Keratinocyte (primary cell): ENCODE measurements around the gene IFT122. TPM values are rescaled to one million over a fixed set of nuclear protein-coding genes. Genes with fewer than 3 reads are reported as not detected.

Experiments used
- DNase-seq: peaks from one replicate; pipeline ENCODE4 v3.0.0-alpha.2; 2011; ENCODE audit warnings: low read depth, missing footprints, low spot score
- FAIRE-seq: peaks from 2 replicates; lab custom pipeline; 2011; peaks lifted over from hg19 to GRCh38; lab: Jason Lieb, UNC
- H2AFZ ChIP-seq: 2 replicates; pipeline ENCODE4 v1.6.0; 2012; ENCODE audit warnings: low read length, control low read depth, inconsistent platforms; ENCODE audit not compliant: control insufficient read depth
- H3K27ac ChIP-seq: 2 replicates; pipeline ENCODE4 v1.5.1; 2011; ENCODE audit warnings: low read length; ENCODE audit not compliant: control insufficient read depth, insufficient read depth
- H3K27me3 ChIP-seq: 3 replicates; pipeline ENCODE4 v1.6.0; 2011; ENCODE audit warnings: low read length; ENCODE audit not compliant: control insufficient read depth, insufficient read depth; ENCODE audit errors: extremely low read depth
- H3K36me3 ChIP-seq, 2 experiments: 2 replicates in 1 of 2; 3 replicates in 1 of 2; pipeline ENCODE4 v1.5.1; 2011; ENCODE audit warnings: low read length in 2 of 2, mild to moderate bottlenecking in 1 of 2; ENCODE audit not compliant: control insufficient read depth in 2 of 2, insufficient read depth in 2 of 2; ENCODE audit errors: extremely low read depth in 1 of 2
- H3K4me1 ChIP-seq: 3 replicates; pipeline ENCODE4 v1.5.1; 2011; ENCODE audit warnings: low read length; ENCODE audit not compliant: control insufficient read depth, insufficient read depth; ENCODE audit errors: extremely low read depth
- H3K4me2 ChIP-seq: 3 replicates; pipeline ENCODE4 v1.6.0; 2011; ENCODE audit warnings: low read depth, low read length; ENCODE audit not compliant: control insufficient read depth, insufficient read depth; ENCODE audit errors: extremely low read depth
- H3K4me3 ChIP-seq, 3 experiments: fragments of 200-600 bp in 1 of 3; sonication (generic) in 1 of 3; 2 replicates in 2 of 3; 3 replicates in 1 of 3; pipeline ENCODE4 v1.5.1; 2011 to 2016; ENCODE audit warnings: low read length in 3 of 3, mild to moderate bottlenecking in 3 of 3, control low read depth in 2 of 3, inconsistent platforms in 1 of 3, low read depth in 1 of 3, mixed read lengths in 1 of 3, mixed run types in 1 of 3, moderate library complexity in 1 of 3; ENCODE audit not compliant: control insufficient read depth in 2 of 3, insufficient read depth in 2 of 3; ENCODE audit errors: extremely low read depth in 1 of 3
- H3K79me2 ChIP-seq: 2 replicates; pipeline ENCODE4 v1.6.0; 2012; ENCODE audit warnings: low read length; ENCODE audit not compliant: control insufficient read depth, insufficient read depth
- H3K9ac ChIP-seq: 3 replicates; pipeline ENCODE4 v1.6.0; 2011; ENCODE audit warnings: low read length; ENCODE audit not compliant: control insufficient read depth, insufficient read depth; ENCODE audit errors: extremely low read depth
- H3K9me1 ChIP-seq: 3 replicates; pipeline ENCODE4 v1.6.0; 2011; ENCODE audit warnings: low read length; ENCODE audit not compliant: control insufficient read depth, insufficient read depth; ENCODE audit errors: extremely low read depth
- H3K9me3 ChIP-seq: 2 replicates; pipeline ENCODE4 v1.5.1; 2012; ENCODE audit warnings: low read depth, low read length; ENCODE audit not compliant: control insufficient read depth
- H4K20me1 ChIP-seq: 3 replicates; pipeline ENCODE4 v1.6.0; 2011; ENCODE audit warnings: low read length; ENCODE audit not compliant: control insufficient read depth, insufficient read depth; ENCODE audit errors: extremely low read depth
- EZH2 ChIP-seq: IDR thresholded peaks from one replicate; pipeline ENCODE4 v1.6.1; 2012; ENCODE audit warnings: inconsistent platforms, mild to moderate bottlenecking, low read length, moderate library complexity
- dilution Hi-C: fragments of 300-500 bp; cut with MboI; formaldehyde crosslinking; loops from one replicate; pipeline ENCODE4 v1.7.0; 2020; ENCODE audit warnings: low sequenced_read_pairs; ENCODE audit not compliant: extremely low pct_ligation_motif_present
- polyA plus RNA-seq, 5 experiments: library from polyadenylated mRNA; depleted of rRNA in 3 of 5; stranded (reverse) in 3 of 5; stranded (forward) in 1 of 5; unstranded in 1 of 5; fragments of >200 nt; gene quantifications; 1 replicate in 1 of 5; 2 replicates in 3 of 5; 3 replicates in 1 of 5; pipeline versions ENCODE4 v1.2.1 to v1.2.3, GENCODE V29; 2011 to 2012; ENCODE audit warnings: missing spikeins in 2 of 5, low read depth in 1 of 5, low replicate concordance in 1 of 5
- TF ChIP-seq, protein P1 (sequence below), 3 experiments: IDR thresholded peaks in 1 of 3; conservative IDR thresholded peaks in 1 of 3; optimal IDR thresholded peaks in 1 of 3; 2 replicates in 2 of 3; 3 replicates in 1 of 3; pipeline versions ENCODE3 to v1.5.1; 2011; ENCODE audit warnings: low read length in 3 of 3, mild to moderate bottlenecking in 3 of 3, moderate library complexity in 2 of 3, control low read depth in 1 of 3, inconsistent platforms in 1 of 3; ENCODE audit not compliant: insufficient read depth in 2 of 3; ENCODE audit errors: extremely low read depth in 1 of 3

Gene IFT122
- polyA plus RNA-seq, 1 donor (not counting 4 experiments of a cell fraction or from before 2014, with no cell fraction given) = 7.1 TPM

DNA sequence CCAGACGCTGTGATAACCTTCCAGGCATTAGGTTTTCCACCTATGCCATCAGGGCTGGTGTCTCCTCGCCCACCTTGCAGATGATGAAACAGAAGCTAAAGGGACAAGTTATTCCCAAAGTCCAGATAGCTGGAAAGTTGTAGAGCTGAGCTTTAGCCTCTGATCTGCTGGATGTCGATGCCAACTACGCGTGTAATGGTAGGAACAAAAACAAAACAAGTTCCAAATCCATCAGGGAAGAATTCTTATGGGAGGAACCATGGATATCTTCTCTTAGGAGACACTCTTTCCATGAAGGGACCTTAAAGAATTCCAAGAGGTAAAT is 60.3 kb downstream of the IFT122 start:
- H3K9ac ChIP-seq = no peak overlapping the region
- TF ChIP-seq, protein P1, sequence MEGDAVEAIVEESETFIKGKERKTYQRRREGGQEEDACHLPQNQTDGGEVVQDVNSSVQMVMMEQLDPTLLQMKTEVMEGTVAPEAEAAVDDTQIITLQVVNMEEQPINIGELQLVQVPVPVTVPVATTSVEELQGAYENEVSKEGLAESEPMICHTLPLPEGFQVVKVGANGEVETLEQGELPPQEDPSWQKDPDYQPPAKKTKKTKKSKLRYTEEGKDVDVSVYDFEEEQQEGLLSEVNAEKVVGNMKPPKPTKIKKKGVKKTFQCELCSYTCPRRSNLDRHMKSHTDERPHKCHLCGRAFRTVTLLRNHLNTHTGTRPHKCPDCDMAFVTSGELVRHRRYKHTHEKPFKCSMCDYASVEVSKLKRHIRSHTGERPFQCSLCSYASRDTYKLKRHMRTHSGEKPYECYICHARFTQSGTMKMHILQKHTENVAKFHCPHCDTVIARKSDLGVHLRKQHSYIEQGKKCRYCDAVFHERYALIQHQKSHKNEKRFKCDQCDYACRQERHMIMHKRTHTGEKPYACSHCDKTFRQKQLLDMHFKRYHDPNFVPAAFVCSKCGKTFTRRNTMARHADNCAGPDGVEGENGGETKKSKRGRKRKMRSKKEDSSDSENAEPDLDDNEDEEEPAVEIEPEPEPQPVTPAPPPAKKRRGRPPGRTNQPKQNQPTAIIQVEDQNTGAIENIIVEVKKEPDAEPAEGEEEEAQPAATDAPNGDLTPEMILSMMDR (optimal IDR thresholded peaks at IDR 0.05 in 1 of 3, IDR thresholded peaks at IDR 0.05 in 1 of 3, conservative IDR thresholded peaks at IDR 0.05 in 1 of 3; ENCODE audit: extremely low read depth in 1 of 3, insufficient read depth in 2 of 3, low read length in 3 of 3) = no peak
- TF ChIP-seq EZH2 = no peak
- H3K27ac ChIP-seq = no peak overlapping the region
- no peaks in the 10 kb centered on the region for H3K27me3 ChIP-seq
- no peak overlapping the region for H3K4me2 ChIP-seq
- no peaks in the 10 kb centered on the region for H3K4me1 ChIP-seq
- no peaks in the 10 kb centered on the region for H4K20me1 ChIP-seq
- H3K4me3 ChIP-seq = no peak overlapping the region
- H3K79me2 ChIP-seq = no peaks in the 10 kb centered on the region
- H3K36me3 ChIP-seq = peaks cover 0 to 1% of the 10 kb centered on the region in 2 experiments
- H3K9me3 ChIP-seq = no peaks in the 10 kb centered on the region
- DNase-seq (no peak), FAIRE-seq (no peak)
- H2AFZ ChIP-seq = no peak overlapping the region
- no peaks in the 10 kb centered on the region for H3K9me1 ChIP-seq
- dilution Hi-C loops = no loop called here

DNA sequence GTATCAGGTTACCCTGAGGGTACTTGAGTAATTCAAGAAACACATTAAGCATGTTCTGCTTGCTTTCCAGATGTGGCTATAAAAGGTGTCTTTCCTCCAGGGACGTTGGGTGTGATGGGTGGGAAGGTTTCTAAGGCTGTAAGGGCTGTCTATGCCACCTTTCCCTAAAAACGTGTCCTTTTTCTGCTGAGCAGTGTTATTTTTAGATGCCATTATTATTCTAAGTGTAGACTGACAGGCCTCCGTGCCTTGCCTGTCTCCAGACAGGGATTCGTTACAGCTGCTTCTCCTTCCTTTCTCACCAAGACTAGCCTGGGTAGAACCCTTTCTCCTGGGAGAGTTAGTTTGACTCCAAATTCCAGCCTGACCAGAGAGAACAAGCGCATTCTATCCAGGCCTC is 61.6 kb downstream of the IFT122 start:
- no peak for FAIRE-seq

More for the DNA sequence above, 61.6 kb downstream of the IFT122 start:
- no peak overlapping the region for H3K4me3 ChIP-seq
- H4K20me1 ChIP-seq = no peaks in the 10 kb centered on the region
- no peaks in the 10 kb centered on the region for H3K36me3 ChIP-seq
- H3K27me3 ChIP-seq = no peaks in the 10 kb centered on the region
- TF ChIP-seq, protein P1 (optimal IDR thresholded peaks at IDR 0.05 in 1 of 3, IDR thresholded peaks at IDR 0.05 in 1 of 3, conservative IDR thresholded peaks at IDR 0.05 in 1 of 3; ENCODE audit: extremely low read depth in 1 of 3, insufficient read depth in 2 of 3, low read length in 3 of 3) = no peak
- TF ChIP-seq EZH2 = no peak
- DNase-seq = no peak
- dilution Hi-C loops = no loop called here
- no peak overlapping the region for H3K4me2 ChIP-seq
- H3K9me1 ChIP-seq = no peaks in the 10 kb centered on the region
- H3K9ac ChIP-seq = no peak overlapping the region
- H3K79me2 ChIP-seq = no peaks in the 10 kb centered on the region
- H3K27ac ChIP-seq = no peak overlapping the region
- H2AFZ ChIP-seq = no peak overlapping the region
- no peaks in the 10 kb centered on the region for H3K9me3 ChIP-seq
- no peaks in the 10 kb centered on the region for H3K4me1 ChIP-seq
